ENCODE results near the gene CDK8. TPM values are rescaled to one million over a fixed set of nuclear protein-coding genes. Genes with fewer than 3 reads are reported as not detected.

The CDK8 gene
- 10 to 100 TPM in 3 of 4 donors, 1 to 10 TPM in 1; 9.4 to 11.0 (median 10.3) TPM for total RNA-seq

DNA sequence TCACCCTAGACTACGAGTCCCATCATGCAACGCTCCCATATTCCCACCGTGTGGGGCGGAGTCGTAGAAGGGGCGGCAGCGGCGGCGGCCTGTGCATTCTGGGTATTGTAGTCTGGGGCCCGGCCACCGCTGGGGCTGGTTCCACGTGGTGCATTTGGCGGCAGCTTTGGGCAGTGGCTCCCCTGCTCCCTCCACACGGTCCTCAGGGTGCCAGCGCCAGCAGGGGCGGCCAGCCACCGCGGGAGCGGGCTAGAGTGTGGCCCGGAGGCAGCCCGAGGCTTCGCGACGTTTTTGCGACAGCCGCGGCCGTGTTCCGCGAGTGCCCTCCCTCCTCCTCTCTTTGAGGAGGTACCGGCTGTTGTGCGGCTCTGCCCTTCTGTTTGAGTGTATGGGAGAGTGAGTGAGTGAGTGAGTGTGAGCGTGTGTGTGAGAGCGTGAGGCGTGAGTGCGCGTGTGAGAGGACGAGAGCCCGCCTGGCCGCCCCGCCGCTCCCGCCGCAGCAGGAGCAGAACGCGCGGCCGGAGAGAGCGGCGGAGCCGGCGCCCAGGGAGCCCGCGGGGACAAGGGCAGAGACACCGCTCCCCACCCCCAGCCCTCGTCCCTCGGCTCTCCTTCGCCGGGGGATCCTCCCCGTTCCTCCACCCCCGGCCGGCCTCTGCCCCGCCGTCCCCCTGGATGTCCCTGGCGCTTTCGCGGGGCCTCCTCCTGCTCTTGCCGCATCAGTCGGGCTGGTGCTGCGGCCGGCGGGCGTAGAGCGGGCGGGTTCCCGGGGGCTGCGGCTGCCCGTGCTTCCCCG lies at the start of gene CDK8:
Gene CDK8, plus strand, starts transcription at position 343 of the 796 bp plus-strand sequence. CDS start 513 bp downstream, outside the sequence.
- Histone ChIP-seq H3K36me3 (no peaks in the 10 kb centered on the region), H3K4me1 (peaks cover 25 to 35% of the 10 kb centered on the region in 2 donors), H3K27ac (peak within 1 kb of the TSS; percentile 89 to 95 (median 93)), H3K9me3 (no peaks in the 10 kb centered on the region), H3K27me3 (no peaks in the 10 kb centered on the region), H3K4me3 (peak within 1 kb of the TSS; percentile 78 to 91 (median 88))
- TF ChIP-seq, protein P1, sequence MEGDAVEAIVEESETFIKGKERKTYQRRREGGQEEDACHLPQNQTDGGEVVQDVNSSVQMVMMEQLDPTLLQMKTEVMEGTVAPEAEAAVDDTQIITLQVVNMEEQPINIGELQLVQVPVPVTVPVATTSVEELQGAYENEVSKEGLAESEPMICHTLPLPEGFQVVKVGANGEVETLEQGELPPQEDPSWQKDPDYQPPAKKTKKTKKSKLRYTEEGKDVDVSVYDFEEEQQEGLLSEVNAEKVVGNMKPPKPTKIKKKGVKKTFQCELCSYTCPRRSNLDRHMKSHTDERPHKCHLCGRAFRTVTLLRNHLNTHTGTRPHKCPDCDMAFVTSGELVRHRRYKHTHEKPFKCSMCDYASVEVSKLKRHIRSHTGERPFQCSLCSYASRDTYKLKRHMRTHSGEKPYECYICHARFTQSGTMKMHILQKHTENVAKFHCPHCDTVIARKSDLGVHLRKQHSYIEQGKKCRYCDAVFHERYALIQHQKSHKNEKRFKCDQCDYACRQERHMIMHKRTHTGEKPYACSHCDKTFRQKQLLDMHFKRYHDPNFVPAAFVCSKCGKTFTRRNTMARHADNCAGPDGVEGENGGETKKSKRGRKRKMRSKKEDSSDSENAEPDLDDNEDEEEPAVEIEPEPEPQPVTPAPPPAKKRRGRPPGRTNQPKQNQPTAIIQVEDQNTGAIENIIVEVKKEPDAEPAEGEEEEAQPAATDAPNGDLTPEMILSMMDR (IDR thresholded peaks at IDR 0.05 in 4 of 5, conservative IDR thresholded peaks at IDR 0.05 in 1 of 5) = no peak
- peak; percentile 74 to 81 for TF ChIP-seq POLR2A (IDR thresholded peaks at IDR 0.05)
- peak; percentile 90 to 93 for ATAC-seq
- intact Hi-C loops (cut with DNase I; ENCODE audit: low total_unique reads) = loop anchor here (1.0 to 10.0 kb wide), 4 partner anchors 33 to 301 kb away; partner anchors contain the start of gene WASF3
- peak; percentile 83 to 94 for DNase-seq
- in situ Hi-C loops (cut with MboI; ENCODE audit: low sequenced_read_pairs in 4 of 4) = no loop called here

GRCh38 chr13:26208287-26208686 lies 45.6 kb upstream of the CDK8 start:
- no peak overlapping the region for H3K4me3 ChIP-seq
- H3K27me3 ChIP-seq = no peaks in the 10 kb centered on the region
- in situ Hi-C loops (cut with MboI; ENCODE audit: low sequenced_read_pairs in 4 of 4) = no loop called here
- DNase-seq (no peak), ATAC-seq (no peak)
- no peak overlapping the region for H3K27ac ChIP-seq
- H3K36me3 ChIP-seq = peaks cover 0 to 54% of the 10 kb centered on the region in 2 donors
- intact Hi-C loops (cut with DNase I; ENCODE audit: low total_unique reads) = no loop called here
- H3K4me1 ChIP-seq = no peaks in the 10 kb centered on the region
- no peaks in the 10 kb centered on the region for H3K9me3 ChIP-seq
- no peak for TF ChIP-seq POLR2A (IDR thresholded peaks at IDR 0.05)

- Histone ChIP-seq H3K27ac (no peak overlapping the region), H3K36me3 (peaks cover 0 to 90% of the 10 kb centered on the region in 2 donors), H3K4me1 (peaks cover 0 to 9% of the 10 kb centered on the region in 2 donors), H3K27me3 (no peaks in the 10 kb centered on the region), H3K9me3 (no peaks in the 10 kb centered on the region), H3K4me3 (no peak overlapping the region)
- in situ Hi-C loops (cut with MboI; ENCODE audit: low sequenced_read_pairs in 4 of 4) (no loop called here), intact Hi-C loops (cut with DNase I; ENCODE audit: low total_unique reads) (no loop called here)
- no peak for DNase-seq
- TF ChIP-seq, protein P1 (IDR thresholded peaks at IDR 0.05 in 4 of 5, conservative IDR thresholded peaks at IDR 0.05 in 1 of 5) = no peak
- TF ChIP-seq POLR2A (IDR thresholded peaks at IDR 0.05) = no peak
- no peak for ATAC-seq
These were observed 40.6 kb upstream of the CDK8 start for GRCh38 chr13:26213345-26213744.

- H3K4me3 ChIP-seq = no peak overlapping the region
- no peak for ATAC-seq
- intact Hi-C loops (cut with DNase I; ENCODE audit: low total_unique reads) (no loop called here), in situ Hi-C loops (cut with MboI; ENCODE audit: low sequenced_read_pairs in 4 of 4) (no loop called here)
- no peaks in the 10 kb centered on the region for H3K27me3 ChIP-seq
- TF ChIP-seq POLR2A (IDR thresholded peaks at IDR 0.05) = no peak
- TF ChIP-seq, protein P1 (IDR thresholded peaks at IDR 0.05 in 4 of 5, conservative IDR thresholded peaks at IDR 0.05 in 1 of 5) = no peak
- DNase-seq = no peak
- H3K36me3 ChIP-seq = peaks cover 0 to 94% of the 10 kb centered on the region in 2 donors
- H3K9me3 ChIP-seq = no peaks in the 10 kb centered on the region
- peaks cover 0 to 9% of the 10 kb centered on the region in 2 donors for H3K4me1 ChIP-seq
- H3K27ac ChIP-seq = no peak overlapping the region
These were observed 39.9 kb upstream of the CDK8 start for GRCh38 chr13:26213982-26214381.

DNA sequence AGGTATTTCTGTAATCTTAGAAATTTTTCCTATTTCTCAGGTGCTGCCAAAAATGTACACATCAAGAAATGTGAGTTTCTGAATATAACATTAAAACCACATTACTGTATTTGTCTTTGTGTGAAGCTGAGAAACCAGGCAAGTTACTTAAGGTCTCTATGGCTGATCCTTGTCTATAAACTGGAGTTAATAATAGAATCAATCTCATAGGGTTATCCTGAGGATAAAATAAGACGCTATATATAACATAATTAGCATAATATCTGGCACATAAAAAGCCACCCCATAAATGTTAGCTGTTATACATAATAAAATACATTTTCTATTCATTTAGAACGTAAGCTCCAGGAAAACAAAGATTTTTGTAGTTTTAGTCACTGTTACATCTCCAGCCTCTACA lies 37.9 kb upstream of the CDK8 start:
- in situ Hi-C loops (cut with MboI; ENCODE audit: low sequenced_read_pairs in 4 of 4) (no loop called here), intact Hi-C loops (cut with DNase I; ENCODE audit: low total_unique reads) (no loop called here)
- no peak for DNase-seq
- no peak for TF ChIP-seq POLR2A (IDR thresholded peaks at IDR 0.05)
- TF ChIP-seq, protein P1 (IDR thresholded peaks at IDR 0.05 in 4 of 5, conservative IDR thresholded peaks at IDR 0.05 in 1 of 5) = no peak
- peaks cover 12 to 28% of the 10 kb centered on the region in 2 donors for H3K4me1 ChIP-seq
- H3K27ac ChIP-seq = no peak overlapping the region
- no peaks in the 10 kb centered on the region for H3K9me3 ChIP-seq
- no peak overlapping the region for H3K4me3 ChIP-seq
- H3K27me3 ChIP-seq = no peaks in the 10 kb centered on the region
- ATAC-seq = no peak
- H3K36me3 ChIP-seq = peaks cover 0 to 88% of the 10 kb centered on the region in 2 donors
